ENCODE measurements around the gene SETDB1.

SETDB1 gene

GRCh38 chr1:150906813-150907212, 19.4 kb upstream of the SETDB1 start:
- no peaks in the 10 kb centered on the region for H4K20me1 ChIP-seq (ENCODE audit: insufficient read depth)
- H3K9ac ChIP-seq, result no peak overlapping the region
- no peak overlapping the region for H3K4me3 ChIP-seq (IDR thresholded peaks at IDR 0.05; ENCODE audit: insufficient read depth, low read depth, low read length)
- no peaks in the 10 kb centered on the region for H3K4me1 ChIP-seq (ENCODE audit: low read depth, poor library complexity, severe bottlenecking)
- no peak for TF ChIP-seq CTCF (conservative IDR thresholded peaks at IDR 0.05; ENCODE audit: low read depth, low read length)
- no peaks in the 10 kb centered on the region for H3K79me2 ChIP-seq (ENCODE audit: insufficient read depth, low read depth)
- no peak overlapping the region for H3K27ac ChIP-seq
- no peak overlapping the region for H3K4me2 ChIP-seq
- no peak overlapping the region for H2AFZ ChIP-seq (ENCODE audit: low read depth)
- no peaks in the 10 kb centered on the region for H3K36me3 ChIP-seq (ENCODE audit: insufficient read depth)
- H3K27me3 ChIP-seq (ENCODE audit: insufficient read depth, low read depth), result no peaks in the 10 kb centered on the region

GRCh38 chr1:150909585-150910180, 16.5 kb upstream of the SETDB1 start:
- no peak overlapping the region for H3K27ac ChIP-seq
- H3K36me3 ChIP-seq (ENCODE audit: insufficient read depth), result no peaks in the 10 kb centered on the region
- TF ChIP-seq CTCF (conservative IDR thresholded peaks at IDR 0.05; ENCODE audit: low read depth, low read length), result no peak
- H2AFZ ChIP-seq (ENCODE audit: low read depth), result no peak overlapping the region
- no peaks in the 10 kb centered on the region for H3K4me1 ChIP-seq (ENCODE audit: low read depth, poor library complexity, severe bottlenecking)
- no peaks in the 10 kb centered on the region for H3K27me3 ChIP-seq (ENCODE audit: insufficient read depth, low read depth)
- H3K79me2 ChIP-seq (ENCODE audit: insufficient read depth, low read depth), result no peaks in the 10 kb centered on the region
- H4K20me1 ChIP-seq (ENCODE audit: insufficient read depth), result no peaks in the 10 kb centered on the region
- H3K4me3 ChIP-seq (IDR thresholded peaks at IDR 0.05; ENCODE audit: insufficient read depth, low read depth, low read length), result no peak overlapping the region
- H3K9ac ChIP-seq, result no peak overlapping the region
- H3K4me2 ChIP-seq, result no peak overlapping the region

- no peaks in the 10 kb centered on the region for H3K4me1 ChIP-seq (ENCODE audit: low read depth, poor library complexity, severe bottlenecking)
- H3K4me2 ChIP-seq, result no peak overlapping the region
- H3K79me2 ChIP-seq (ENCODE audit: insufficient read depth, low read depth), result no peaks in the 10 kb centered on the region
- no peaks in the 10 kb centered on the region for H3K27me3 ChIP-seq (ENCODE audit: insufficient read depth, low read depth)
- H2AFZ ChIP-seq (ENCODE audit: low read depth), result no peak overlapping the region
- H3K9ac ChIP-seq, result no peak overlapping the region
- no peak for TF ChIP-seq CTCF (conservative IDR thresholded peaks at IDR 0.05; ENCODE audit: low read depth, low read length)
- no peaks in the 10 kb centered on the region for H3K36me3 ChIP-seq (ENCODE audit: insufficient read depth)
- no peak overlapping the region for H3K27ac ChIP-seq
- no peak overlapping the region for H3K4me3 ChIP-seq (IDR thresholded peaks at IDR 0.05; ENCODE audit: insufficient read depth, low read depth, low read length)
- H4K20me1 ChIP-seq (ENCODE audit: insufficient read depth), result no peaks in the 10 kb centered on the region
Observed at GRCh38 chr1:150912623-150913022, 13.5 kb upstream of the SETDB1 start.

- no peak overlapping the region for H3K27ac ChIP-seq
- H3K36me3 ChIP-seq (ENCODE audit: insufficient read depth), result no peaks in the 10 kb centered on the region
- H3K79me2 ChIP-seq (ENCODE audit: insufficient read depth, low read depth), result no peaks in the 10 kb centered on the region
- H3K27me3 ChIP-seq (ENCODE audit: insufficient read depth, low read depth), result no peaks in the 10 kb centered on the region
- no peak overlapping the region for H3K4me3 ChIP-seq (IDR thresholded peaks at IDR 0.05; ENCODE audit: insufficient read depth, low read depth, low read length)
- no peak overlapping the region for H3K9ac ChIP-seq
- no peak for TF ChIP-seq CTCF (conservative IDR thresholded peaks at IDR 0.05; ENCODE audit: low read depth, low read length)
- H4K20me1 ChIP-seq (ENCODE audit: insufficient read depth), result no peaks in the 10 kb centered on the region
- no peak overlapping the region for H2AFZ ChIP-seq (ENCODE audit: low read depth)
- H3K4me2 ChIP-seq, result no peak overlapping the region
- H3K4me1 ChIP-seq (ENCODE audit: low read depth, poor library complexity, severe bottlenecking), result peaks cover 6% of the 10 kb centered on the region
Observed at GRCh38 chr1:150917387-150917786, 8.8 kb upstream of the SETDB1 start.

Data from KMS-11 (cell line).